ENCODE measurements around the gene OLFML2A.

DNA sequence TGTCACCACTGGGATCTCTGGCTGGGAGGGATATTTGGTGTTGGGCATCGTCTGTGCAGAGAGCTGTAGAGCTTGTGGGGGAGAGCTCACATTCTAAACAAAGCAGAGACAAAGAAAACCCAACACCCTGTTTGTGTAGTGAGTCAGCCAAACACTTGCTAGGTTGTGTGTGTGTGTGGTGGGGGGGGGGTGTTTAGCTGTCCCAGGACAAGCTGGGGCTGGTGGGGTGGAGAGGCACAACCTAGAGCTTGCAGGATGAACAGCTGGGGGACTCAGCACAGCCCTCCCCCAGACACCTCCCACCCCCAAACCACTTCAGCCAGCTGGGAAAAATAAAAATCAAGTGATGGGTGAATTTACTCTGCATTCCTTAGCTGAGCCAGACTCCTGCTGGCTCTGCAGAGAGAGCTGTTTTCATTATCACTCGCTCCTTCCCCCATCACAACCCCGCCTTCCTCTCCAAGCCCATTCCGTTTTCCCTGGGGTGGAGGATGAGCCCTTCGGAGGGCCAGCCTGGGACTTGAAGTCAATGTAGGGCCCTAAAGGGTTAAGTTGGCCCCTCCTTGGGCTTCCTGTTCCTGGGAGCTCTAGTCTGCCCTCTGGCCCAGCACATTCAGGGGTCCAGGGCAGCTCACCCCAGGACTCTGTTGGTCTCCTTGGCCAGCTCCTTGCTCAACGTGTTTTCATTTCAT lies 2.6 kb downstream of the OLFML2A start:
- TF ChIP-seq CTCF (IDR thresholded peaks at IDR 0.05) (no peak), POLR2A (IDR thresholded peaks at IDR 0.05) (no peak)

Measured in lower leg skin (tissue), 3 donors.